Measurements from ENCODE around the gene RTEL1. TPM values are rescaled to one million over a fixed set of nuclear protein-coding genes. Genes with fewer than 3 reads are reported as not detected.
A peak's percentile ranks its signal among the peaks of the same experiment; 100 is the strongest.

RTEL1 gene
- total and polyA plus RNA-seq, 8 donors, result 7.6 to 70.4 (median 16.1) TPM

GRCh38 chr20:63680857-63681608 lies 22.9 kb downstream of the RTEL1 start:
- H3K9me3 ChIP-seq, result no peaks in the 10 kb centered on the region
- H3K27ac ChIP-seq, result peak overlapping the region in 4 of 5 donors; percentile 76 to 85 (median 81)
- no peak for DNase-seq
- H3K27me3 ChIP-seq, result no peaks in the 10 kb centered on the region
- TF ChIP-seq POLR2AphosphoS5 (IDR thresholded peaks at IDR 0.05) (no peak), POLR2A (IDR thresholded peaks at IDR 0.05) (no peak), EP300 (IDR thresholded peaks at IDR 0.05) (no peak), CTCF (IDR thresholded peaks at IDR 0.05) (no peak)
- peaks cover 16 to 44% (median 43%) of the 10 kb centered on the region in 4 donors for H3K36me3 ChIP-seq
- H3K4me1 ChIP-seq, result peaks cover 23 to 34% (median 29%) of the 10 kb centered on the region in 4 donors
- H3K4me3 ChIP-seq, result no peak overlapping the region
- intact Hi-C loops (cut with DNase I; ENCODE audit: low total_unique reads), result no loop called here
- 86 to 93% (median 92%) methylated on average over 13 to 23 of the region's 23 CpGs for WGBS, 5 donors

DNA sequence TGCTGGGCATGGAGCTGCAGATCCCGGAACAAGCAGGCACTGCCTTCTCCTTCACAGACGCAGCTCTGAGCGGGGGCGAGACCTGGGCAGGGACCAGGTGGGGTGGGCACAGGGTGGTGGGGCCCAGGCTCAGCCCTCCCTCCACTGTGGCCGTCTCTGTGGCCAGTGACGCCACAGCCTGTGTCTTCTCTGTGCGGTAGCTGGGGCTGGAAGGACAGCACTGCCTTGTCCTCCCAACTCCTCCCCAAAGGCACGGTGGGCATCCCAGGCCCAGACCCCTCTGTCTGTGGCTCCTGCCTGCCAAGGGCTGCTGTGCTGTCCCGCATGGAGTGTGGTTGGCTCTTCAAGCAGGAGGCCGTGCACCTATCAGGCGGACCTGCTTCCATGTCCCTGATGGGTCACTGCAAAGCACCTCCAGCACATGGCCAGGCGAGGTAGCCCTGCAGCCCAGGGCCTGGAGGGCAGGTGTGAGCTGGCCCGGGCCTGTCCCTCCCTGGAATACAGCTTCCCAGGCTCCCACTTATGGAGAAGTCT lies 23.6 kb downstream of the RTEL1 start:
- DNase-seq, result no peak
- intact Hi-C loops (cut with DNase I; ENCODE audit: low total_unique reads), result no loop called here
- Histone ChIP-seq H3K36me3 (peaks cover 16 to 38% (median 37%) of the 10 kb centered on the region in 4 donors), H3K4me3 (no peak overlapping the region), H3K9me3 (no peaks in the 10 kb centered on the region), H3K4me1 (peaks cover 29 to 40% (median 35%) of the 10 kb centered on the region in 4 donors), H3K27me3 (no peaks in the 10 kb centered on the region), H3K27ac (peak overlapping the region; percentile 1 to 85 (median 79))
- 92 to 100% (median 95%) methylated on average over 7 to 13 of the region's 13 CpGs for WGBS, 5 donors
- TF ChIP-seq POLR2A (IDR thresholded peaks at IDR 0.05), result no peak
- no peak for TF ChIP-seq POLR2AphosphoS5 (IDR thresholded peaks at IDR 0.05)
- no peak for TF ChIP-seq CTCF (IDR thresholded peaks at IDR 0.05)
- no peak for TF ChIP-seq EP300 (IDR thresholded peaks at IDR 0.05)

GRCh38 chr20:63682384-63683139 lies 24.4 kb downstream of the RTEL1 start:
- H3K27me3 ChIP-seq, result no peaks in the 10 kb centered on the region
- peak; percentile 32 to 68 for DNase-seq
- peaks cover 38 to 49% (median 44%) of the 10 kb centered on the region in 4 donors for H3K4me1 ChIP-seq
- peaks cover 12 to 32% (median 29%) of the 10 kb centered on the region in 4 donors for H3K36me3 ChIP-seq
- H3K9me3 ChIP-seq, result no peaks in the 10 kb centered on the region
- no peak for TF ChIP-seq POLR2A (IDR thresholded peaks at IDR 0.05)
- peak in 1 of 3 donors; percentile 76 for TF ChIP-seq POLR2AphosphoS5 (IDR thresholded peaks at IDR 0.05)
- WGBS, 5 donors, result 46 to 67% (median 64%) methylated on average over 11 to 22 of the region's 22 CpGs
- peak overlapping the region; percentile 28 to 85 (median 79) for H3K27ac ChIP-seq
- intact Hi-C loops (cut with DNase I; ENCODE audit: low total_unique reads), result no loop called here
- H3K4me3 ChIP-seq, result no peak overlapping the region

- DNase-seq, result no peak
- Histone ChIP-seq H3K27ac (peak overlapping the region; percentile 66 to 93 (median 83)), H3K27me3 (no peaks in the 10 kb centered on the region), H3K4me1 (peaks cover 48 to 68% (median 55%) of the 10 kb centered on the region in 4 donors), H3K4me3 (no peak overlapping the region), H3K9me3 (no peaks in the 10 kb centered on the region), H3K36me3 (peaks cover 0 to 7% (median 4%) of the 10 kb centered on the region in 4 donors)
- intact Hi-C loops (cut with DNase I; ENCODE audit: low total_unique reads), result no loop called here
- TF ChIP-seq POLR2A (IDR thresholded peaks at IDR 0.05), result no peak
- TF ChIP-seq POLR2AphosphoS5 (IDR thresholded peaks at IDR 0.05), result no peak
- no peak for TF ChIP-seq EP300 (IDR thresholded peaks at IDR 0.05)
- 77 to 94% (median 87%) methylated on average over 7 to 21 of the region's 21 CpGs for WGBS, 5 donors
These were observed 27.3 kb downstream of the RTEL1 start for GRCh38 chr20:63685269-63686026.
